ENCODE results near the gene NELL1.

- TF ChIP-seq, protein P1, sequence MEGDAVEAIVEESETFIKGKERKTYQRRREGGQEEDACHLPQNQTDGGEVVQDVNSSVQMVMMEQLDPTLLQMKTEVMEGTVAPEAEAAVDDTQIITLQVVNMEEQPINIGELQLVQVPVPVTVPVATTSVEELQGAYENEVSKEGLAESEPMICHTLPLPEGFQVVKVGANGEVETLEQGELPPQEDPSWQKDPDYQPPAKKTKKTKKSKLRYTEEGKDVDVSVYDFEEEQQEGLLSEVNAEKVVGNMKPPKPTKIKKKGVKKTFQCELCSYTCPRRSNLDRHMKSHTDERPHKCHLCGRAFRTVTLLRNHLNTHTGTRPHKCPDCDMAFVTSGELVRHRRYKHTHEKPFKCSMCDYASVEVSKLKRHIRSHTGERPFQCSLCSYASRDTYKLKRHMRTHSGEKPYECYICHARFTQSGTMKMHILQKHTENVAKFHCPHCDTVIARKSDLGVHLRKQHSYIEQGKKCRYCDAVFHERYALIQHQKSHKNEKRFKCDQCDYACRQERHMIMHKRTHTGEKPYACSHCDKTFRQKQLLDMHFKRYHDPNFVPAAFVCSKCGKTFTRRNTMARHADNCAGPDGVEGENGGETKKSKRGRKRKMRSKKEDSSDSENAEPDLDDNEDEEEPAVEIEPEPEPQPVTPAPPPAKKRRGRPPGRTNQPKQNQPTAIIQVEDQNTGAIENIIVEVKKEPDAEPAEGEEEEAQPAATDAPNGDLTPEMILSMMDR (IDR thresholded peaks at IDR 0.05), result no peak
- TF ChIP-seq POLR2A (IDR thresholded peaks at IDR 0.05), result no peak
These were observed 728.8 kb downstream of the NELL1 start for GRCh38 chr11:21398195-21398594.
